ENCODE results near the gene TTC19.
A peak's percentile ranks its signal among the peaks of the same experiment; 100 is the strongest.

The TTC19 gene

GRCh38 chr17:15957608-15958307, 41.9 kb upstream of the TTC19 start:
- Histone ChIP-seq H3K4me1 (ENCODE audit: low read length) (peaks cover 19% of the 10 kb centered on the region), H3K27me3 (ENCODE audit: low read depth, low read length) (peaks cover 60% of the 10 kb centered on the region), H3K4me3 (ENCODE audit: low read length) (no peak overlapping the region), H2AFZ (ENCODE audit: low read depth, low read length) (no peak overlapping the region), H3K4me2 (ENCODE audit: low read length) (no peak overlapping the region), H3K9ac (ENCODE audit: low read length) (no peak overlapping the region), H3K79me2 (ENCODE audit: low read length) (no peaks in the 10 kb centered on the region), H3K27ac (ENCODE audit: low read length) (no peak overlapping the region), H3K9me3 (ENCODE audit: insufficient read depth, low read length) (no peaks in the 10 kb centered on the region), H4K20me1 (ENCODE audit: insufficient read depth, low read length) (peaks cover 26% of the 10 kb centered on the region), H3K36me3 (replicated peaks; ENCODE audit: low read depth, low read length) (no peaks in the 10 kb centered on the region)
- no peak for TF ChIP-seq EZH2phosphoT487 (IDR thresholded peaks at IDR 0.05; ENCODE audit: low read depth)
- TF ChIP-seq CTCF (IDR thresholded peaks at IDR 0.05; ENCODE audit: low read depth, low read length) = no peak

GRCh38 chr17:15958484-15958854, 41.2 kb upstream of the TTC19 start:
- H3K79me2 ChIP-seq (ENCODE audit: low read length) = no peaks in the 10 kb centered on the region
- no peak overlapping the region for H2AFZ ChIP-seq (ENCODE audit: low read depth, low read length)
- peak overlapping the region; percentile 59 for H3K4me2 ChIP-seq (ENCODE audit: low read length)
- TF ChIP-seq EZH2phosphoT487 (IDR thresholded peaks at IDR 0.05; ENCODE audit: low read depth) (no peak), CTCF (IDR thresholded peaks at IDR 0.05; ENCODE audit: low read depth, low read length) (no peak)
- peaks cover 19% of the 10 kb centered on the region for H3K4me1 ChIP-seq (ENCODE audit: low read length)
- peaks cover 61% of the 10 kb centered on the region for H3K27me3 ChIP-seq (ENCODE audit: low read depth, low read length)
- no peak overlapping the region for H3K27ac ChIP-seq (ENCODE audit: low read length)
- H3K4me3 ChIP-seq (ENCODE audit: low read length) = peak overlapping the region; percentile 16; the same call in 1 of the 2 replicates
- no peaks in the 10 kb centered on the region for H3K36me3 ChIP-seq (replicated peaks; ENCODE audit: low read depth, low read length)
- H4K20me1 ChIP-seq (ENCODE audit: insufficient read depth, low read length) = peaks cover 26% of the 10 kb centered on the region
- no peak overlapping the region for H3K9ac ChIP-seq (ENCODE audit: low read length)
- no peaks in the 10 kb centered on the region for H3K9me3 ChIP-seq (ENCODE audit: insufficient read depth, low read length)

- Histone ChIP-seq H3K36me3 (replicated peaks; ENCODE audit: low read depth, low read length) (no peaks in the 10 kb centered on the region), H4K20me1 (ENCODE audit: insufficient read depth, low read length) (peaks cover 11% of the 10 kb centered on the region), H3K79me2 (ENCODE audit: low read length) (no peaks in the 10 kb centered on the region), H3K4me1 (ENCODE audit: low read length) (peaks cover 10% of the 10 kb centered on the region), H3K4me3 (ENCODE audit: low read length) (no peak overlapping the region), H3K27me3 (ENCODE audit: low read depth, low read length) (peaks cover 59% of the 10 kb centered on the region), H3K27ac (ENCODE audit: low read length) (no peak overlapping the region), H3K4me2 (ENCODE audit: low read length) (no peak overlapping the region), H3K9ac (ENCODE audit: low read length) (no peak overlapping the region), H3K9me3 (ENCODE audit: insufficient read depth, low read length) (no peaks in the 10 kb centered on the region), H2AFZ (ENCODE audit: low read depth, low read length) (no peak overlapping the region)
- TF ChIP-seq EZH2phosphoT487 (IDR thresholded peaks at IDR 0.05; ENCODE audit: low read depth) = no peak
- no peak for TF ChIP-seq CTCF (IDR thresholded peaks at IDR 0.05; ENCODE audit: low read depth, low read length)
Measured at GRCh38 chr17:15963670-15964110, 35.9 kb upstream of the TTC19 start.

- Histone ChIP-seq H2AFZ (ENCODE audit: low read depth, low read length) (no peak overlapping the region), H3K4me3 (ENCODE audit: low read length) (no peak overlapping the region), H3K4me2 (ENCODE audit: low read length) (no peak overlapping the region), H3K4me1 (ENCODE audit: low read length) (no peaks in the 10 kb centered on the region), H4K20me1 (ENCODE audit: insufficient read depth, low read length) (no peaks in the 10 kb centered on the region; the same call in 1 of the 2 replicates), H3K9ac (ENCODE audit: low read length) (no peak overlapping the region), H3K27ac (ENCODE audit: low read length) (no peak overlapping the region), H3K27me3 (ENCODE audit: low read depth, low read length) (peaks cover 55% of the 10 kb centered on the region), H3K36me3 (replicated peaks; ENCODE audit: low read depth, low read length) (no peaks in the 10 kb centered on the region), H3K79me2 (ENCODE audit: low read length) (no peaks in the 10 kb centered on the region), H3K9me3 (ENCODE audit: insufficient read depth, low read length) (no peaks in the 10 kb centered on the region)
- TF ChIP-seq EZH2phosphoT487 (IDR thresholded peaks at IDR 0.05; ENCODE audit: low read depth) (no peak), CTCF (IDR thresholded peaks at IDR 0.05; ENCODE audit: low read depth, low read length) (no peak)
Measured at GRCh38 chr17:15965528-15965927, 34.1 kb upstream of the TTC19 start.

Measured in OCI-LY3 (cell line).